ENCODE measurements around the gene KIF3B.
"Not testable (repeated sequence)": the region's sequence is repeated elsewhere in the genome, so short reads cannot be mapped to it uniquely, and the experiment has no call there.

DNA sequence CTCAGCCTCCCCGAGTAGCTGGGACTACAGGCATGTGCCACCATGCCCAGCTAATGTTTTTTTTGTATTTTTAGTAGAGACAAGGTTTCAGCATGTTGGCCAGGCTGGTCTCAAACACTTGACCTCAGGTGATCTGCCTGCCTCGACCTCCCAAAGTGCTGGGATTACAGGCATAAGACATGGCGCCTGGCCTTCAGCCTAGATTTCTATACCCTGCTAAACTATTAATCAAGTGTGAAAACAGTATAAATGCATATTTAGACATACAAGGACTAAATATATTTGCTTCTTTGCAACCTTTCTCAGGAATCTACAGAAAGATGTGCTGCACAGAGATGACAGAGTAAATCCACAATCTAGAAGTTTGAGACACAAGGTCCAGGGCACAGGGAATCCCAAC is 2.3 kb upstream of the KIF3B start:
- TF ChIP-seq, protein P1, sequence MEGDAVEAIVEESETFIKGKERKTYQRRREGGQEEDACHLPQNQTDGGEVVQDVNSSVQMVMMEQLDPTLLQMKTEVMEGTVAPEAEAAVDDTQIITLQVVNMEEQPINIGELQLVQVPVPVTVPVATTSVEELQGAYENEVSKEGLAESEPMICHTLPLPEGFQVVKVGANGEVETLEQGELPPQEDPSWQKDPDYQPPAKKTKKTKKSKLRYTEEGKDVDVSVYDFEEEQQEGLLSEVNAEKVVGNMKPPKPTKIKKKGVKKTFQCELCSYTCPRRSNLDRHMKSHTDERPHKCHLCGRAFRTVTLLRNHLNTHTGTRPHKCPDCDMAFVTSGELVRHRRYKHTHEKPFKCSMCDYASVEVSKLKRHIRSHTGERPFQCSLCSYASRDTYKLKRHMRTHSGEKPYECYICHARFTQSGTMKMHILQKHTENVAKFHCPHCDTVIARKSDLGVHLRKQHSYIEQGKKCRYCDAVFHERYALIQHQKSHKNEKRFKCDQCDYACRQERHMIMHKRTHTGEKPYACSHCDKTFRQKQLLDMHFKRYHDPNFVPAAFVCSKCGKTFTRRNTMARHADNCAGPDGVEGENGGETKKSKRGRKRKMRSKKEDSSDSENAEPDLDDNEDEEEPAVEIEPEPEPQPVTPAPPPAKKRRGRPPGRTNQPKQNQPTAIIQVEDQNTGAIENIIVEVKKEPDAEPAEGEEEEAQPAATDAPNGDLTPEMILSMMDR (conservative IDR thresholded peaks at IDR 0.05 in 1 of 2, IDR thresholded peaks at IDR 0.05 in 1 of 2; ENCODE audit: low read depth in 1 of 2, low read length in 2 of 2) = not testable (repeated sequence)
- not testable (repeated sequence) for TF ChIP-seq EZH2 (IDR thresholded peaks at IDR 0.05; ENCODE audit: low read length, missing control alignments)

All from fibroblast of lung (primary cell).